ENCODE measurements around the gene USP48.

DNA sequence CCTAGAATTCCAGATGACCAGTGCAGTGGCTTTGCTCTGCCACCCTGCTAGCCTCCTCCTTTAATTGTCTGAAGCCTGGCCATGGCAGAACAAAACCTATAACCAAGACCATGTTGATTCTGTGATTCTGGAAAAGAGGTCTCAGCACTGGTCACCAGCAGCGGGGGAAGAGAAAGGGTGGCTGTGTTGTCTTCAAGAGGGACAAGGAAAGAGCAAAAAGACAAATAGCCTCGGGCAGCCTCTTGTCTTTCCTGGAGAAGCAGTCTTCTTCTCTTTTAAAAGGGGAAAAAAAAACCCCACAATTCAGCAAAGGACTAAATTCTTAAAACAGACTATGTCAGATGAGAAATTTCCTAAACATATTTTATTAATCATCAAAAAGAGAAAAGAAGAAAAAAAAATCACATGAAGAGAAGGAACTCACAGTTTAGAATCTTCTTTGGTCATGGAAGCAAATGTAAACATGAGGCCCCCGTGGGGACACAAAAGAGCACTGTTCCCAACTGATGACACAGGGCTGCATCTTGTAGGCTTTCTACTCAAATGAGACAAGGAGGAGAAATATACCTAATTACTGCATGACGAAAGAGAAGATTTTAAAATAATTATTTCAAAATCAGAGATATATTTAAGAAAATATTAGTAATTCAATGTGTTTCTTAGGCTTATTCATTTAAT is 77.5 kb downstream of the USP48 start:
- TF ChIP-seq BRCA1 (IDR thresholded peaks at IDR 0.05; ENCODE audit: low read depth, low read length) = no peak
- TF ChIP-seq, protein P1, sequence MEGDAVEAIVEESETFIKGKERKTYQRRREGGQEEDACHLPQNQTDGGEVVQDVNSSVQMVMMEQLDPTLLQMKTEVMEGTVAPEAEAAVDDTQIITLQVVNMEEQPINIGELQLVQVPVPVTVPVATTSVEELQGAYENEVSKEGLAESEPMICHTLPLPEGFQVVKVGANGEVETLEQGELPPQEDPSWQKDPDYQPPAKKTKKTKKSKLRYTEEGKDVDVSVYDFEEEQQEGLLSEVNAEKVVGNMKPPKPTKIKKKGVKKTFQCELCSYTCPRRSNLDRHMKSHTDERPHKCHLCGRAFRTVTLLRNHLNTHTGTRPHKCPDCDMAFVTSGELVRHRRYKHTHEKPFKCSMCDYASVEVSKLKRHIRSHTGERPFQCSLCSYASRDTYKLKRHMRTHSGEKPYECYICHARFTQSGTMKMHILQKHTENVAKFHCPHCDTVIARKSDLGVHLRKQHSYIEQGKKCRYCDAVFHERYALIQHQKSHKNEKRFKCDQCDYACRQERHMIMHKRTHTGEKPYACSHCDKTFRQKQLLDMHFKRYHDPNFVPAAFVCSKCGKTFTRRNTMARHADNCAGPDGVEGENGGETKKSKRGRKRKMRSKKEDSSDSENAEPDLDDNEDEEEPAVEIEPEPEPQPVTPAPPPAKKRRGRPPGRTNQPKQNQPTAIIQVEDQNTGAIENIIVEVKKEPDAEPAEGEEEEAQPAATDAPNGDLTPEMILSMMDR (IDR thresholded peaks at IDR 0.05; ENCODE audit: control extremely low read depth in 1 of 3, insufficient read depth in 1 of 3, low read depth in 1 of 3, low read length in 3 of 3) = no peak
- no peak for TF ChIP-seq POLR2A (IDR thresholded peaks at IDR 0.05; ENCODE audit: control extremely low read depth in 1 of 2, low read depth in 2 of 2, low read length in 2 of 2)
- no peak for TF ChIP-seq CEBPB (IDR thresholded peaks at IDR 0.05; ENCODE audit: low read depth, low read length)
- no peak for TF ChIP-seq CBX5 (IDR thresholded peaks at IDR 0.05; ENCODE audit: low read depth, low read length)
- TF ChIP-seq, protein P2, sequence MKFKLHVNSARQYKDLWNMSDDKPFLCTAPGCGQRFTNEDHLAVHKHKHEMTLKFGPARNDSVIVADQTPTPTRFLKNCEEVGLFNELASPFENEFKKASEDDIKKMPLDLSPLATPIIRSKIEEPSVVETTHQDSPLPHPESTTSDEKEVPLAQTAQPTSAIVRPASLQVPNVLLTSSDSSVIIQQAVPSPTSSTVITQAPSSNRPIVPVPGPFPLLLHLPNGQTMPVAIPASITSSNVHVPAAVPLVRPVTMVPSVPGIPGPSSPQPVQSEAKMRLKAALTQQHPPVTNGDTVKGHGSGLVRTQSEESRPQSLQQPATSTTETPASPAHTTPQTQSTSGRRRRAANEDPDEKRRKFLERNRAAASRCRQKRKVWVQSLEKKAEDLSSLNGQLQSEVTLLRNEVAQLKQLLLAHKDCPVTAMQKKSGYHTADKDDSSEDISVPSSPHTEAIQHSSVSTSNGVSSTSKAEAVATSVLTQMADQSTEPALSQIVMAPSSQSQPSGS (IDR thresholded peaks at IDR 0.05; ENCODE audit: low read length) = no peak
- TF ChIP-seq SIN3A (conservative IDR thresholded peaks at IDR 0.05 in 1 of 2, IDR thresholded peaks at IDR 0.05 in 1 of 2; ENCODE audit: low read depth in 1 of 2, low read length in 2 of 2) = no peak
- TF ChIP-seq GTF2F1 (IDR thresholded peaks at IDR 0.05; ENCODE audit: borderline replicate concordance, low read depth, low read length) = no peak
- no peak for TF ChIP-seq SUZ12 (IDR thresholded peaks at IDR 0.05; ENCODE audit: low read length)
- no peak for TF ChIP-seq NANOG (IDR thresholded peaks at IDR 0.05; ENCODE audit: insufficient read depth, low read depth, low read length, poor library complexity, severe bottlenecking)
- no peak for TF ChIP-seq EZH2 (IDR thresholded peaks at IDR 0.05; ENCODE audit: low read depth, low read length, severe bottlenecking)
